Activated naive CD4-positive, alpha-beta T cell treated with anti-CD3 and anti-CD28 coated beads for 36 hours (primary cell): ENCODE results near the gene SPRR5. TPM values are rescaled to one million over a fixed set of nuclear protein-coding genes. Genes with fewer than 3 reads are reported as not detected.

ENCODE experiments used
- CTCF ChIA-PET: fragments of 350-600 bp; sonication (Branson Sonifier 250); formaldehyde crosslinking; loops from one replicate; lab custom pipeline; 2021; ENCODE audit warnings: antibody characterized with exemption; lab: Charles Lee
- DNase-seq: peaks from one replicate; pipeline ENCODE4 v3.0.0-alpha.2; 2020
- H3K27ac Mint-ChIP-seq: one replicate; pipeline ENCODE4 v1.8.0; 2021; ENCODE audit warnings: mild to moderate bottlenecking, mixed read lengths
- H3K27me3 Mint-ChIP-seq: one replicate; pipeline ENCODE4 v1.8.0; 2021; ENCODE audit warnings: low read depth, mixed read lengths
- H3K36me3 Mint-ChIP-seq: one replicate; pipeline ENCODE4 v1.8.0; 2021; ENCODE audit warnings: low read depth, mixed read lengths
- H3K4me1 Mint-ChIP-seq: one replicate; pipeline ENCODE4 v1.8.0; 2021; ENCODE audit warnings: low read depth, mixed read lengths
- H3K4me3 Mint-ChIP-seq: one replicate; pipeline ENCODE4 v1.8.0; 2021; ENCODE audit warnings: mild to moderate bottlenecking, moderate library complexity, mixed read lengths
- H3K9me3 Mint-ChIP-seq: one replicate; pipeline ENCODE4 v1.8.0; 2021; ENCODE audit warnings: mixed read lengths
- intact Hi-C: fragments of 100-400 bp; cut with micrococcal nuclease; formaldehyde crosslinking; loops from one replicate; pipeline ENCODE4 v1.15.1; 2023
- total RNA-seq, 2 experiments: library from RNA; stranded (reverse); gene quantifications; one replicate each; pipeline ENCODE4 v1.2.3, GENCODE V29; 2021

The SPRR5 gene
- total RNA-seq, 2 experiments from 2014 or later = not detected

DNA sequence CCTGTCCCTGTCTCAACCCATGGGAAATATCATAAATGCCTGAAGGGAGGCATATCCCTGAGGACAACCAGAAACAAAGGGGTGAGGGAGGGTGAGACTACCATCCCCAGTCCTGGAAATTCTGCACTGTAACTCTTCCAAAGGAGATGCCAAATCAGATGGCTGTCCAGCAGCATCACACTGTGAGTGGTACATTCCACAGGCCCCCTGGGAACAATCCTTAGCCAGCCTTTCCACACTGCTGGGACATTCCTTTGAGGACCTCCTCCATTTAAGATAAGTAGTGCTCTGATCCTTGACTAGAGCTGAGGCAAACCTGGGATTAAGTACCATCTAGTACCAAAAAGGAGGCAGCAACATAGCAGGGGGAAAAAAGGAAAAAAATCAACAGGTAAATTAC is 27.9 kb upstream of the SPRR5 start:
- H3K27me3 Mint-ChIP-seq = peaks cover 12% of the 10 kb centered on the region
- CTCF ChIA-PET = interaction anchor here (1.0 kb wide), 1 partner anchor 274 kb away, joined by 3 read pairs; no protein-coding TSS in a partner anchor
- no peaks in the 10 kb centered on the region for H3K36me3 Mint-ChIP-seq
- no peak overlapping the region for H3K27ac Mint-ChIP-seq
- H3K4me1 Mint-ChIP-seq = no peaks in the 10 kb centered on the region
- no peak overlapping the region for H3K4me3 Mint-ChIP-seq
- DNase-seq = no peak
- H3K9me3 Mint-ChIP-seq = peaks cover 1% of the 10 kb centered on the region
- intact Hi-C loops = no loop called here

DNA sequence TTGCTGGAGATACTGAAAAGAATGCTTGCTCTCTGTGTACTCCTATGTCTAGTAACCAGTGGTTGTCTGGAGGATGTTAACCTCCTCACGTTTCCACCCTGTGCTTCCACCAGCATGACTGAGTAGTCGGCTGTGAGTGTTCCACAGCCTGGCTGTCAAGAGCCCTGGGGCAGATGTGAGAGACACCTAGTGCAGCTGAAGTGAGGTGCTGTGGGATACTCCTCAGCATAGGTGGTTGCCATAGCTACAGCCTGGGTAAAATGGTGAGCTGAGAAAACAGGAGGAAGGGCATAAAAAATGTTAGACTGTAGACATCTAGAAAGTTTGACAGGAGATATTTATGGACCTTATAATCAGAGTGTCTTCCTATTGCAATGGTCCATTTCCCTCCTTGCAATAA is 22.8 kb upstream of the SPRR5 start:
- intact Hi-C loops = no loop called here
- Mint-ChIP-seq H3K27me3 (peaks cover 13% of the 10 kb centered on the region), H3K27ac (no peak overlapping the region), H3K9me3 (no peaks in the 10 kb centered on the region), H3K4me1 (no peaks in the 10 kb centered on the region), H3K36me3 (no peaks in the 10 kb centered on the region), H3K4me3 (no peak overlapping the region)
- no peak for DNase-seq
- CTCF ChIA-PET = interaction anchor here (0.9 kb wide), 1 partner anchor 54 kb away, joined by 4 read pairs; no protein-coding TSS in a partner anchor

DNA sequence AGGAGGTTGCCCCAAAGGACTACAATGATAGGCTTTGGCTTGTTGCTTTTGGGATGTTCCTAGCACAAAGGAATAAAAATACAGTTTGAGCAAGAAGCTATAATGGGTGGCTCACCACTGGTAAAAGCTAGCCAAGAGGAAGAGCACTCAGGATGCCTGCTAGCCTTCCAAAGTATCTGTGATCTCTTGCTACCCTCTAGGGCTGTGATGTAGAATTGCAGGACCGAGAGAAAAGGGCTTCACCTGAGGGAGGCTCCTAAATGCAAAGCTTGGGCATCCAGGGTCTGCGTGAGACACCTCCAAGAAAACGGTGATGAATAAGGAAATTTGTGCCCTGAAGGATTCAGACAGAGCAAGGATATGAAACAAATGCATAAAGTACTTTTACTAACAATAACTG is 20.9 kb upstream of the SPRR5 start:
- Mint-ChIP-seq H3K27ac (no peak overlapping the region), H3K4me3 (no peak overlapping the region), H3K9me3 (no peaks in the 10 kb centered on the region), H3K36me3 (no peaks in the 10 kb centered on the region), H3K27me3 (peaks cover 13% of the 10 kb centered on the region), H3K4me1 (no peaks in the 10 kb centered on the region)
- intact Hi-C loops = loop anchor here (1.0 kb wide), 1 partner anchor 57 kb away; no protein-coding TSS in a partner anchor
- no peak for DNase-seq
- CTCF ChIA-PET = interaction anchor here (0.8 to 1.0 kb wide), 3 partner anchors 16 to 569 kb away, joined by 3 read pairs; no protein-coding TSS in a partner anchor

DNA sequence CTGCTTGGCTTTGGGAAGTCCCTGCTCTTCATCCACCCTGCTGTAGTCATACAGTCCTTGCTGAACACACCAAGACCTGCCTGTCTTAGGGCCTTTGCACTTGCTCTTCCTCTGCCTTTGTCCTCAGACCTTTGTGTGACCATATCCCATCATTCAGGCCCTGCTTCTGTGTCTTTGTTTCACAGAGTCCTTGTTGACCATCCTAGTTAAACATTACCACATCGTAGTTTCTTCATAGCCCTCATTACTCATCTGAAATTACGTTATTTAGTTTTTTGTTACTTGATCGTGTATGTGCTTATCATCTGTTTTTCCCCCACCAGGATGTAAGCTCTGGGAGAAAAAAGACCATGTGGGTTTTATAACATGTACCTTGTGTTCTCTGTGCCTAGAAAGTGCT is 18.3 kb upstream of the SPRR5 start:
- no peak for DNase-seq
- Mint-ChIP-seq H3K27ac (no peak overlapping the region), H3K4me3 (no peak overlapping the region), H3K4me1 (no peaks in the 10 kb centered on the region), H3K27me3 (peaks cover 10% of the 10 kb centered on the region), H3K36me3 (no peaks in the 10 kb centered on the region), H3K9me3 (no peaks in the 10 kb centered on the region)
- intact Hi-C loops = no loop called here
- CTCF ChIA-PET = no interaction called here

DNA sequence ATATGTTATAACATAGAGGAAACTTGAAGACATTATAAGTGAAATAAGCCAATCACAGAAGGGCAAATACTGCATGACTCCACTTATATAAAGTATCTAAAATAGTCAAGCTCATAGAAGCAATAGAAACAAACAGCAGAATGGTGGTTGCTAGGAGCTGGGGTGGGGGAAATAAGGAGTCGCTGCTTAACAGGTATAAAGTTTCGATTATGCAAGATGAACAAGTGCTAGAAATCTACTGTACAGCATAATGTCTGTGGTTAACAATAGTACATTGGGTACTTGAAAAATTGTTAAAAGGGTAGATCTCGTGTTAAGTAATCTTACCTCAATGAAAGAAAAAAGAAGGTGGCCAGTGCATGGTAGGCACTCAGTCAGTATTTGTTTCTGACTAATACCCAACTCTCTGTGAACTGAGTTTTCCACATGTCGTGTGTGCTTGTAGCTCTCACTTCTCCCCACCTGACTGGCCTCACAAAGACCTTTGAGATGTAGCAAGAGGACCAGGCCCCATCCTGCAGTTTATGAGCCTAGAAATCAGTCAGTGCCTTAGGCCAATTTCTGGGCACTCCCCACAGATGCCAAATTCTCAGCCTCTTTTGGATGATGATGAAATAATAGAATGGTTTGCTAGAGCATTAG is 14.7 kb upstream of the SPRR5 start:
- Mint-ChIP-seq H3K27me3 (peaks cover 3% of the 10 kb centered on the region), H3K4me1 (no peaks in the 10 kb centered on the region), H3K9me3 (no peaks in the 10 kb centered on the region), H3K27ac (no peak overlapping the region), H3K36me3 (no peaks in the 10 kb centered on the region), H3K4me3 (no peak overlapping the region)
- no peak for DNase-seq
- CTCF ChIA-PET = no interaction called here
- intact Hi-C loops = no loop called here

DNA sequence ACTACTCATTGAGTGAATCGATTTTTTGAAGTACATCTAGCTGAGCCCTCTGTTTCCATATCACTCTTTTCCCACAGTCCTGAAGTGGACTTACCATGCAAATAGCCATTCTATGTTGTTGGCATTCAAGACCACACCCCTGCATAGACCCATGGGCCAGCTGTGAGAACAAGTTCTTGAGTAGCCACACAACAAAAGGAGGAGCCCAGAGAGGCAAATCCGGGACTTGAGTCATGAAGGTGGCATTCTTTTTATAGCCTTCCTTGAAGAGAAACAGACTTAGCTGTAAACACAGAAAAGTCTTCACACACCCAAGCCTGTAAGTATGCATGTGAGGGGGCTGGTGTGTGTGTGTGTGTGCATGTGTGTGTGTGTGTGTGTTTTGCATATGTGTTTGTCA is 13.8 kb upstream of the SPRR5 start:
- peaks cover 3% of the 10 kb centered on the region for H3K27me3 Mint-ChIP-seq
- H3K27ac Mint-ChIP-seq = no peak overlapping the region
- no peaks in the 10 kb centered on the region for H3K4me1 Mint-ChIP-seq
- DNase-seq = no peak
- no peaks in the 10 kb centered on the region for H3K36me3 Mint-ChIP-seq
- CTCF ChIA-PET = no interaction called here
- no peaks in the 10 kb centered on the region for H3K9me3 Mint-ChIP-seq
- intact Hi-C loops = no loop called here
- H3K4me3 Mint-ChIP-seq = no peak overlapping the region

DNA sequence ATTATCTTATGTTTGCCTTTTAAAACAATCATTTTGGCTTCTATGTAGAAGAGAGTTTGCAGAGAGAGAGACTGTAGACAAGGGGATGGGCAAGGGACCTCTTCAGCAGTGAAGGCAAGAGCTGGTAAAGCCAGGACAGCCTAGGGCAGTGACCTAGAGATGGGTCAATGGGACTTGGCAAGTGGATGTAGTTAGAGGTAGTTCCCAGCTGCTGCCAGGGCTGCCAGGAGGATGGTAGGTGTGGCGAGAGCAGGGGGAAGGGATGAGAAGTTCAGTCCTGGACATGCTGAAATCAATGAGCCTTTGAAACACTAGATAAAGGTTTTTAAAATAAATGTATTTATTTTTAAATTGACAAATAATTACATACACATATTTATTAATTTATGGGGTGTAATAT is 6.4 kb upstream of the SPRR5 start:
- Mint-ChIP-seq H3K36me3 (no peaks in the 10 kb centered on the region), H3K27ac (no peak overlapping the region), H3K4me3 (no peak overlapping the region), H3K4me1 (no peaks in the 10 kb centered on the region), H3K9me3 (no peaks in the 10 kb centered on the region), H3K27me3 (peaks cover 6% of the 10 kb centered on the region)
- intact Hi-C loops = no loop called here
- DNase-seq = no peak
- CTCF ChIA-PET = no interaction called here

DNA sequence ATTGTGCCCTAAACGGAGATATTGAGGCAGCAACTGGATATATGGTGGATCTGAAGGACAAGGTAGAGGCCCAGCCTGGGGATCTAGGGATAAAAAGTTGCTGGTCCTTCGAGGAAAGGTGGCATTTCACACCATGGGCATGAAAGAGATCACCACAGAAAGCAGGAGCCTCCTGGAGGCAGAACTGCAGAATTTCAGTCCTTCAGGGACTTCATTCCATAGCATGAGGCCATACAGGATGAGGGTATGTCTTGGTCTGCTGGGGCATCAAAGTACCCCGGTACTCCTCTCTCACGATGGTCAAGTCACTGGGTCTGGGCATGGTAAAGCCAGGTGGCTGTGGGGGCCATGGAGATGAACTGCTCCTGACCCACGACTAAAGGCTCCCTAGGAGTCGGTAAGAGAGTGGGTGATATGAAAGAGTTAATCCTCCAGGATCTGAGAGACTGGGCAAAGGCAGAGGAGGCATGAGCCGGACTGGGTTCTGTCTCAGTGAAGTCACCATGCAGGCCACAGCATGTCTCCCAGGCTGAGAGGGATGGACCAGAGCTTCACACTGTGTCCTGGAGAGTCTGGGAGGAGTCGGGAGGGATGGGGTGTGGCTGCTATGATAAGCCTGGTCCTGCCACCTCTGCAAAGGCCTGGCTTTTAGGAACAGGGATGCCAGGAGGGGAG is 5.8 kb upstream of the SPRR5 start:
- DNase-seq = no peak
- Mint-ChIP-seq H3K4me3 (no peak overlapping the region), H3K27ac (no peak overlapping the region), H3K9me3 (no peaks in the 10 kb centered on the region), H3K4me1 (no peaks in the 10 kb centered on the region), H3K27me3 (peaks cover 9% of the 10 kb centered on the region), H3K36me3 (no peaks in the 10 kb centered on the region)
- CTCF ChIA-PET = no interaction called here
- intact Hi-C loops = no loop called here

DNA sequence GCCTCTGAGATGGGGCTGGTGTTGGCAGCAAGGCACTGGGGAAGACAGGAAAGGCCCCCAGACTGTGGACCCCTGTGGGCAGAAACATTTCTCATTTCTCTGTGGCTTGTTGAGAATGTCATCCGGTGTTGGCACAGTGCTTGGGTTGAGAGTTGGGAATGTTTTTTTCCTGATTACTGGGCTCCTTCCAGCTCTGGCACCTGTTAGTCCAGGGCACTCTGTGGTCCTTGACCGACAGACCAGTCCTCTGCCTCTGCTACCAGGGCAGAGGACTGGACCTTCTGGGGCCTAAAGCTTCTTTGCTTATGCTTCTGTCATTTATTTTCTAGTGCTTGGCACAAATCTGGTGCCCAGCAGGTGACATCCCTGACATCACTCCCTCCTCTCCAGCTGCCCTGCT is 4.8 kb upstream of the SPRR5 start:
- H3K27ac Mint-ChIP-seq = no peak overlapping the region
- no peaks in the 10 kb centered on the region for H3K4me1 Mint-ChIP-seq
- DNase-seq = no peak
- CTCF ChIA-PET = no interaction called here
- H3K36me3 Mint-ChIP-seq = no peaks in the 10 kb centered on the region
- no peaks in the 10 kb centered on the region for H3K9me3 Mint-ChIP-seq
- H3K4me3 Mint-ChIP-seq = no peak overlapping the region
- peaks cover 12% of the 10 kb centered on the region for H3K27me3 Mint-ChIP-seq
- intact Hi-C loops = no loop called here

DNA sequence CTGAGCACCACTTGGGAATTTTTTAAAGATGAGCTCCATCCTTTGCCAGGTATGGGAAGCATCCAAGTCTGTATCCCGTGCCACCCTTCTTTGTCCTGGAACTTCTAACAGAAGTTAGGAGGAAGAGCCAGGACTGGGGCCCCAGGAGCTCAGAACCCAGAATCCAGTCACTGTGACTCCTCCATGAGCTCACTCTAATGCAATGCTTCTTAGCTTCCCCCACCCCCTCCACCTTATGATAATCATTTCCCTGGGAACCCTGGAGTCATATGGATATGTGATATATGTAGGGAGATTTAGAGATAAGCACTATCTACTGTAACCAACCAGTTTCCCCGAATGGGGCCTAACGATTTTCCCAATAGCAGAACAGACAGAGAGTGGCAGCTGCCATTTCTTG is 758 bp upstream of the SPRR5 start:
- Mint-ChIP-seq H3K4me1 (no peaks in the 10 kb centered on the region), H3K27ac (no peak overlapping the region), H3K9me3 (no peaks in the 10 kb centered on the region), H3K27me3 (peaks cover 5% of the 10 kb centered on the region), H3K4me3 (no peak overlapping the region), H3K36me3 (no peaks in the 10 kb centered on the region)
- DNase-seq = no peak
- intact Hi-C loops = no loop called here
- CTCF ChIA-PET = no interaction called here

DNA sequence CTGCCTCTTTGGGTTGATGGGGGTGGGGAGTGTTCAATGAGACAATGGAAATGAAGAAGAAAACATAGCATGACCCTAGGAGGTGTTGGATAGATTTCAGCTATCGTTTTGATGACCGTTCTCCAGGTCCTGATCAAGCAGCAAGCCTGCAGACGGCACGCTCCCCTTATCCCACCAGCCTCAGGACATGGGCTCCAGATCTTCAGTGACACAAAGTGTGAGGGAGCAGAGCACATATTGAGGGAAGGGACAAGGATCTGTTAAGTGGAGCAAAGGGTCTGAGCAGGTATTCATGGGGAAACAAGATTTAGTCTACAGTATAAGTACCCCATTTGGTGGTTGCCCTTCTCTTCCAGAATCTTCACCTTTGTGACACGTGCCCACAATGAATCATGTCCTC is 4.7 kb downstream of the SPRR5 start:
- Mint-ChIP-seq H3K4me3 (no peak overlapping the region), H3K9me3 (no peaks in the 10 kb centered on the region), H3K4me1 (no peaks in the 10 kb centered on the region), H3K27ac (no peak overlapping the region), H3K27me3 (peaks cover 2% of the 10 kb centered on the region), H3K36me3 (no peaks in the 10 kb centered on the region)
- CTCF ChIA-PET = no interaction called here
- intact Hi-C loops = no loop called here
- DNase-seq = no peak

DNA sequence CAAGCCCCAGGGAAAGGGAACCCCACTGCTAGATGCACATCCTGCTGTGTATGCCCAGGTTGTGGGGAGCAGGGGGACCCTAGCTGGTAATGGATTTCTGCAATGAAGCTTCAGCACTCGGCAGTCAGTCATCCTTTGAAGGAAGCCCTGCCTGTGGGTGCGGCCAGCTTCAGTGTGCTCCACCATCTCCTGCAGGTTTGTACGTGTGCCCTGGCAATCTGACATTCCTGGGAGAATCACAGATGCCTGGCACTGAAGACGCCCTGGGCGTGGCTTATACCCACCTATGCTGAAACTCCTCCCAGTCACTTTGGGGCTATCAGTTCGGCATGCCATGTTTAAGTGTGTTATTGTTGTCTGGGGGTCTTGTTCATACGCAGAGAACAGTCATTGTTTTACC is 6.8 kb downstream of the SPRR5 start:
- Mint-ChIP-seq H3K27ac (no peak overlapping the region), H3K4me3 (no peak overlapping the region), H3K36me3 (no peaks in the 10 kb centered on the region), H3K9me3 (no peaks in the 10 kb centered on the region), H3K27me3 (no peaks in the 10 kb centered on the region), H3K4me1 (no peaks in the 10 kb centered on the region)
- intact Hi-C loops = no loop called here
- DNase-seq = no peak
- CTCF ChIA-PET = no interaction called here

DNA sequence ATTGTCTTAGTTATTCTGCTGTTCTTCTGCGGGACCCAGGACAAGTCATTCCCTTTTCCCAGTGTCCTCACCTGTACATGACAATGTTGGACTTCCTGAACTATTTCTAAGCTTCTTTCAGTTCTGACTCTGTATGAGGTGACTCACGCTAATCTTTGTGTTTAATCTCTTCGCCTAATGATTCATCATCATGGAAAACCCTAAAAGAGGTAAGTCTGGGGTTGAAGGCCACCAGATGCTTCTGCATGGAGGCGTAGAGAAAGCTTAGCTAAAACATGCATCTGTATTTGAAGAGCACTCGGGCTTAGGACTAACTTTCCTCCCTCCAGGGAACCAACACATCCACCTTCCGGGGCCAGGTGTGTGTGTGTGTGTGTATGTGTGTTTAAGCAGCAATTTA is 7.4 kb downstream of the SPRR5 start:
- Mint-ChIP-seq H3K27me3 (no peaks in the 10 kb centered on the region), H3K27ac (no peak overlapping the region), H3K9me3 (no peaks in the 10 kb centered on the region), H3K4me1 (no peaks in the 10 kb centered on the region), H3K4me3 (no peak overlapping the region), H3K36me3 (no peaks in the 10 kb centered on the region)
- DNase-seq = no peak
- CTCF ChIA-PET = no interaction called here
- intact Hi-C loops = no loop called here
